Endothelial cell (in vitro differentiated cells): ENCODE measurements around the gene SUCNR1. TPM values are rescaled to one million over a fixed set of nuclear protein-coding genes. Genes with fewer than 3 reads are reported as not detected.

Experiments used
- DNase-seq: peaks from one replicate; pipeline ENCODE4 v3.0.0; 2021; ENCODE audit warnings: low spot score
- H3K27ac Mint-ChIP-seq: one replicate; pipeline ENCODE4 v1.8.0; 2021; ENCODE audit warnings: mixed read lengths, inconsistent platforms; ENCODE audit not compliant: unreplicated experiment
- H3K27me3 Mint-ChIP-seq: one replicate; pipeline ENCODE4 v1.8.0; 2021; ENCODE audit warnings: mild to moderate bottlenecking, moderate library complexity, mixed read lengths, inconsistent platforms; ENCODE audit not compliant: unreplicated experiment
- H3K36me3 Mint-ChIP-seq: one replicate; pipeline ENCODE4 v1.8.0; 2021; ENCODE audit warnings: mild to moderate bottlenecking, low read depth, mixed read lengths, inconsistent platforms; ENCODE audit not compliant: unreplicated experiment
- H3K4me1 Mint-ChIP-seq: one replicate; pipeline ENCODE4 v1.8.0; 2021; ENCODE audit warnings: mild to moderate bottlenecking, mixed read lengths, inconsistent platforms; ENCODE audit not compliant: unreplicated experiment
- H3K4me3 Mint-ChIP-seq: one replicate; pipeline ENCODE4 v1.8.0; 2021; ENCODE audit warnings: mild to moderate bottlenecking, mixed read lengths, inconsistent platforms; ENCODE audit not compliant: unreplicated experiment
- H3K9me3 Mint-ChIP-seq: one replicate; pipeline ENCODE4 v1.8.0; 2021; ENCODE audit warnings: mixed read lengths, inconsistent platforms; ENCODE audit not compliant: unreplicated experiment
- total RNA-seq: library from RNA; stranded (reverse); fragmentation: NEBNext Ultra II Directional; extraction: Animal tissue kit (Norgen Biotek cat#: 25700); gene quantifications from one replicate; pipeline ENCODE4 v1.2.1, GENCODE V29; 2021; ENCODE audit not compliant: unreplicated experiment
- TF ChIP-seq, protein P1 (sequence below): fragments of 200-600 bp; sonication (generic); IDR thresholded peaks from one replicate; pipeline ENCODE4 v1.5.0; 2021; ENCODE audit warnings: antibody characterized with exemption; ENCODE audit not compliant: unreplicated experiment

The SUCNR1 gene
- total RNA-seq, 1 donor from 2014 or later, result 0.05 TPM

DNA sequence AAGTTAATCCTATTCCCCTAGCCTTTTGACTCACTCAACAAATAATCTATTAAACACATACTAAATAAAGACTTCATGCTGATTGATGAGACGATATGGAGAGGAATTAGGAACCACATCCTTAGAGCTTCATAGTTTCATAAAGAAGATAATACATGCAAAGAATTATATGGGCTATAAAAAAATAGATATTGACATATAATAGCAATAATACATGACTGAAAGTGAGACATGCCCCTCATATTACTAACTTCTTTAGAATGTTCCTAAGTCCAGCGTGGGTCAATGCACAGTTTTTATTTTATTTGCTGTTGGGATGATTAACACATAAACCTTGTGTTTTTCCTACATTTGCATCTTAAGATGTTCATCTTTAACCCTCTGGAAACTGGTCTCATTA, 32.2 kb downstream of the SUCNR1 start:
- H3K4me3 Mint-ChIP-seq, result no peak overlapping the region
- H3K36me3 Mint-ChIP-seq, result no peaks in the 10 kb centered on the region
- H3K4me1 Mint-ChIP-seq, result peaks cover 22% of the 10 kb centered on the region
- peaks cover 2% of the 10 kb centered on the region for H3K27me3 Mint-ChIP-seq
- H3K9me3 Mint-ChIP-seq, result no peaks in the 10 kb centered on the region
- H3K27ac Mint-ChIP-seq, result no peak overlapping the region
- no peak for DNase-seq
- TF ChIP-seq, protein P1, sequence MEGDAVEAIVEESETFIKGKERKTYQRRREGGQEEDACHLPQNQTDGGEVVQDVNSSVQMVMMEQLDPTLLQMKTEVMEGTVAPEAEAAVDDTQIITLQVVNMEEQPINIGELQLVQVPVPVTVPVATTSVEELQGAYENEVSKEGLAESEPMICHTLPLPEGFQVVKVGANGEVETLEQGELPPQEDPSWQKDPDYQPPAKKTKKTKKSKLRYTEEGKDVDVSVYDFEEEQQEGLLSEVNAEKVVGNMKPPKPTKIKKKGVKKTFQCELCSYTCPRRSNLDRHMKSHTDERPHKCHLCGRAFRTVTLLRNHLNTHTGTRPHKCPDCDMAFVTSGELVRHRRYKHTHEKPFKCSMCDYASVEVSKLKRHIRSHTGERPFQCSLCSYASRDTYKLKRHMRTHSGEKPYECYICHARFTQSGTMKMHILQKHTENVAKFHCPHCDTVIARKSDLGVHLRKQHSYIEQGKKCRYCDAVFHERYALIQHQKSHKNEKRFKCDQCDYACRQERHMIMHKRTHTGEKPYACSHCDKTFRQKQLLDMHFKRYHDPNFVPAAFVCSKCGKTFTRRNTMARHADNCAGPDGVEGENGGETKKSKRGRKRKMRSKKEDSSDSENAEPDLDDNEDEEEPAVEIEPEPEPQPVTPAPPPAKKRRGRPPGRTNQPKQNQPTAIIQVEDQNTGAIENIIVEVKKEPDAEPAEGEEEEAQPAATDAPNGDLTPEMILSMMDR, result no peak

DNA sequence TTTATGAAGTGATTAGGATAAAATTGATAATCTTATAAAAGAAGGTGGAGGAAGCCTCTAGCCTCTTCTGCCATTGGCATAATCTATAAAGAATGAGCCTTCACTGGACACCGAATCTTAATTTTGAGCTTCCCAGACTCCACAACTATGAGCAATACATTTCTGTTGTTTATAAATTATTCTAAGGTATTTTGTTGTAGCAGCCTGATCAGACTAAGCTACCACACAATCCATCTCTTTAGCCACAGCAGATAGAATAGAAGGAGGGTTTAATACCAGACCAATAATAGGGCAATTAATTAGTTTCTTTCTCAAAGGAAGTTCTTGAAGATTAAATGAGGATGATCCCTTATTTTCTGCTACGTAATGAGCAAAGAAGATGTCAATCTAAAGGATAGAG, 33.3 kb downstream of the SUCNR1 start:
- DNase-seq, result no peak
- Mint-ChIP-seq H3K4me1 (peaks cover 11% of the 10 kb centered on the region), H3K36me3 (no peaks in the 10 kb centered on the region), H3K27me3 (no peaks in the 10 kb centered on the region), H3K4me3 (no peak overlapping the region), H3K27ac (no peak overlapping the region), H3K9me3 (no peaks in the 10 kb centered on the region)
- TF ChIP-seq, protein P1, result no peak

DNA sequence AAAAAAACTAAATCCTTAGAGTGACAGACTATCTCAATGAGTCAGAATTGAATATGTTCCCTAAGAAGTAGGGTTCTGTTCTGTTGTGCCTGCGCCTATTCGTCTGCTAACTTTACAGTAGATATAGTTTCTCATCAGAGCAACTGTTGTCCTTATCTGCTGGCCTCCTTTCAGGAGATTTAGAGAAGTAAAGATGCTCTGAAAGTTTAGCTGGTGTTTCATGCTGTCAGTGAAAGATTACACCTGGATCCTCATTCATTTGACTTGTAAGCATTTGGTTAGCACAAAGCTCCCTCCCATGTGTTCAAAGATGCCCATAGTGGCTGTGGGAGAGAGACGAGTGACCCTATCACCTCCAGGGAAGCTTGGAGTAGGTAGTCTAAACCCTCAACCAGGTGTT, 35.0 kb downstream of the SUCNR1 start:
- Mint-ChIP-seq H3K27me3 (no peaks in the 10 kb centered on the region), H3K27ac (no peak overlapping the region), H3K36me3 (no peaks in the 10 kb centered on the region), H3K4me1 (peaks cover 8% of the 10 kb centered on the region), H3K9me3 (no peaks in the 10 kb centered on the region), H3K4me3 (no peak overlapping the region)
- TF ChIP-seq, protein P1, result no peak
- no peak for DNase-seq

DNA sequence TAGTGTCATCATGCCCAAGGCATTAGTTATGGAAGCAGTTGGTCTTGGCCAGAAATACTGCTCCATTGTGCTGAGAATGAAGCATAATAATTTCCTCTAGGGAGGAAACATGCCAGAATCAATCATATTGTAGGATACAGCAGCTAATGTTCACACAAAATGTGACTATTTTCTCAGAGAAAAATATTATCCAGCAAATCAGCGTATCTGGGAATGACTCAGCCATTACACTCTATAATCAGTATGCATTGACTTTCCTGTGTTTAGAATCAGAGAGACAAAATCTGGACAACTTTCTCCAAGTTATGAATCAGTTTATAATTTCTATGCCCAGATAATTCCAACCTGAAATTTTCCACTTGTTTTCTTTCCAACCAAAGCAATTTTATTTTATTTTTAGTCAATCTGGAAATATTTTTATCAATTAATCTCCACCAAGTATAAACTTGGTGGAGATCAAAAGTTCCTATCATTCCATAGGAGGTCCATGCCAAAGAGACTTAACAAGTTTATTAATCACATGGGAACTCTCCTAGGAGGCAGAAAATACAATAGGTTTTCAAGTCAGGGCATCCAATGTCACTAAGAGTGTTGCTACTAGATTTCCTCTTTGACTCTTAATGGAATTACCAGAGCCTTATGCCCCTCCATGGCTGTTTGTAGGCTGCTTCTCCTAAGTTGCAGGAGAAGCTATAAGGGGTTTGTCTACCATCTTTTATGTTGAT, 36.4 kb downstream of the SUCNR1 start:
- Mint-ChIP-seq H3K36me3 (no peaks in the 10 kb centered on the region), H3K9me3 (no peaks in the 10 kb centered on the region), H3K4me1 (no peaks in the 10 kb centered on the region), H3K4me3 (no peak overlapping the region), H3K27me3 (no peaks in the 10 kb centered on the region), H3K27ac (no peak overlapping the region)
- TF ChIP-seq, protein P1, result no peak
- no peak for DNase-seq

DNA sequence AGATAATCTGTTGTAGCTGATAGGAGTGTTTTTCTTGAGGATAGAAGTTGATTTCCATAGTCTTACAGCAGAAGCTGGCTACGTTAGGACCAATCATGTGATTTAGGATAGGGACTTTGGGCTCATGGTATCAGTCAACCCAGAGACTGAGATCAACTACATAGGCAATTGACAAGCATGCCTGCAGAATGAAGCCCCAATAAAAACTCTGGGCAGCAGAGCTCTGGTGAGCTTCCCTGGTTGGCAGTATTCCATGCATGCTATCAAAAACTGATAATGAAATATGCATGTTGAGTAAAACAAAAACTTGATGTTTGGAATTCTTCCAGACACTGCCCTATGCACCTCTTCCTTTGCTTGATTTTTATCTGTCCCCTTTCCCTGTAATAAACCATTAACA, 38.0 kb downstream of the SUCNR1 start:
- Mint-ChIP-seq H3K9me3 (no peaks in the 10 kb centered on the region), H3K4me3 (no peak overlapping the region), H3K4me1 (peaks cover 3% of the 10 kb centered on the region), H3K36me3 (no peaks in the 10 kb centered on the region), H3K27ac (no peak overlapping the region), H3K27me3 (no peaks in the 10 kb centered on the region)
- TF ChIP-seq, protein P1, result no peak
- DNase-seq, result no peak
